HepG2 (cell line): ENCODE data around the gene C1R. TPM values are rescaled to one million over a fixed set of nuclear protein-coding genes. Genes with fewer than 3 reads are reported as not detected.

Experiments
- EZH2 ChIP-seq: conservative IDR thresholded peaks from 2 replicates; pipeline ENCODE4 v1.6.1; 2012; ENCODE audit warnings: mild to moderate bottlenecking, low read depth, low read length, moderate library complexity
- GATAD2A ChIP-seq: IDR thresholded peaks from 2 replicates; pipeline ENCODE4 v1.6.1; 2016
- IRX3 ChIP-seq: sonication (generic); formaldehyde crosslinking; IDR thresholded peaks from 2 replicates; pipeline ENCODE4 v1.8.1; 2023; ENCODE audit warnings: mild to moderate bottlenecking, low read depth, missing genetic modification reagents, borderline replicate concordance
- TBL1XR1 ChIP-seq: fragments of 150-350 bp; IDR thresholded peaks from 2 replicates; pipeline ENCODE4 v1.6.1; 2014; ENCODE audit warnings: borderline replicate concordance, low read length; ENCODE audit not compliant: partially characterized antibody
- THAP11 ChIP-seq: IDR thresholded peaks from 2 replicates; pipeline ENCODE4 v1.6.1; 2016; ENCODE audit warnings: missing biosample characterization, missing genetic modification reagents
- ZNF230 ChIP-seq: sonication (generic); formaldehyde crosslinking; IDR thresholded peaks from 2 replicates; pipeline ENCODE4 v1.4.0; 2020; ENCODE audit warnings: mild to moderate bottlenecking, missing genetic modification reagents
- ZNF3 ChIP-seq: IDR thresholded peaks from 2 replicates; pipeline ENCODE4 v1.7.0; 2017; ENCODE audit warnings: inconsistent platforms
- ZNF564 ChIP-seq: sonication (generic); formaldehyde crosslinking; IDR thresholded peaks from 2 replicates; pipeline ENCODE4 v1.8.1; 2023; ENCODE audit warnings: mild to moderate bottlenecking, missing genetic modification reagents
- polyA plus RNA-seq, 8 experiments: library from polyadenylated mRNA; depleted of rRNA in 3 of 8; stranded (reverse) in 7 of 8; unstranded in 1 of 8; fragments of >200 nt; fragmentation: Illumina TruSeq in 4 of 8; extraction: Trizol in 4 of 8; gene quantifications; 2 replicates each; pipeline versions ENCODE4 v1.2.1 to v1.2.3, GENCODE V29; 2011 to 2016; ENCODE audit warnings: low read depth in 4 of 8, missing spikeins in 1 of 8, mixed read lengths in 1 of 8; ENCODE audit not compliant: insufficient read depth in 1 of 8
- total RNA-seq, 5 experiments: library from RNA; depleted of rRNA; stranded (reverse); fragments of >200 nt; fragmentation: Illumina TruSeq; extraction: Trizol; gene quantifications; 2 replicates each; pipeline ENCODE4 v1.2.3, GENCODE V29; 2016; ENCODE audit warnings: low read depth in 1 of 5
- TF ChIP-seq, protein P1 (sequence below): sonication (generic); formaldehyde crosslinking; IDR thresholded peaks from 2 replicates; pipeline ENCODE4 v1.4.0; 2020; ENCODE audit warnings: low read depth, missing genetic modification reagents
- TF ChIP-seq, protein P2 (sequence below): sonication (generic); formaldehyde crosslinking; IDR thresholded peaks from 2 replicates; pipeline ENCODE4 v1.8.0; 2022; ENCODE audit warnings: low read depth, missing genetic modification reagents
- TF ChIP-seq, protein P3 (sequence below): sonication (generic); formaldehyde crosslinking; IDR thresholded peaks from 2 replicates; pipeline ENCODE4 v1.5.1; 2020; ENCODE audit warnings: mild to moderate bottlenecking, missing genetic modification reagents, moderate library complexity
- TF ChIP-seq, protein P4 (sequence below): sonication (generic); formaldehyde crosslinking; IDR thresholded peaks from 2 replicates; pipeline ENCODE4 v1.5.1; 2020; ENCODE audit warnings: missing genetic modification reagents, mild to moderate bottlenecking, borderline replicate concordance
- TF ChIP-seq, protein P5 (sequence below): sonication (generic); formaldehyde crosslinking; IDR thresholded peaks from 2 replicates; pipeline ENCODE4; 2020; ENCODE audit warnings: missing genetic modification reagents, mild to moderate bottlenecking, borderline replicate concordance

Gene C1R
- total and polyA plus RNA-seq, 2 of the 13 experiments (the other 11 are each of a cell fraction or from before 2014, with no cell fraction given): 3.5 to 6.5 TPM

DNA sequence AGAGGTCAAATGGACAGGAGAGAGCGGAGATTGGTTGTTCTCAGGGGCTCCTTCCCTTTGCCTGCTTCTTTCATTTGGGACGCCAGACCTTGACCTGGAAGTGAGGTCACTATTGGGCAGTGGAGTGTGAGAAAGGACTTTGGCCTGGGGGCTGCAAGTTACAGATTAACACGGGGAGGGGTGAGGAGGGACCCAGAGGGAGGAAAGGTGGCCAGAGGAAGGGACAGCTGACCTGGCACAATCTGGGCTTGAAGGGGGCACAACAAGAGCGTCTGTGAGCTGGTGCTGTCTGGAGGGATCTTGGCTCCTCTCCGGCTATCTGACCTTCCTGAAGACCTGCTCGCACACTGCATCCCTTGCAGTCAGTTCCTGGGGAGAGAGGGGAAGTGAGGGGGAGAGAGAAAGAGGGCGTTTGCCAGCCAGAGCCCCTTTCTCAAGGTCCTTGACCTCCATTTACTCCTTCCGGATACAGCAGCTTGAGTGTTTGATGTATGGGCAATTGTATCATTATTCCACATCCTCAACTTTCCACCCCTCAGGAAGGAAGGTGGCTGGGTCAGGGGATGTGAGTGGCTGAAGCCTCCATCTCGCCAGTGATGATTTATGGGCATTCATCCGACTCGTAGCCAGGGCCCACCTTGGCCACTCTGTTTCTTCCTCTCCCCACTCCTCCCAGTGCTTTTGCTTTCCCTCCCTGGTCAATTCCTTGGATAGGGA, 31.7 kb upstream of the C1R start (continued):
- TF ChIP-seq, protein P1, sequence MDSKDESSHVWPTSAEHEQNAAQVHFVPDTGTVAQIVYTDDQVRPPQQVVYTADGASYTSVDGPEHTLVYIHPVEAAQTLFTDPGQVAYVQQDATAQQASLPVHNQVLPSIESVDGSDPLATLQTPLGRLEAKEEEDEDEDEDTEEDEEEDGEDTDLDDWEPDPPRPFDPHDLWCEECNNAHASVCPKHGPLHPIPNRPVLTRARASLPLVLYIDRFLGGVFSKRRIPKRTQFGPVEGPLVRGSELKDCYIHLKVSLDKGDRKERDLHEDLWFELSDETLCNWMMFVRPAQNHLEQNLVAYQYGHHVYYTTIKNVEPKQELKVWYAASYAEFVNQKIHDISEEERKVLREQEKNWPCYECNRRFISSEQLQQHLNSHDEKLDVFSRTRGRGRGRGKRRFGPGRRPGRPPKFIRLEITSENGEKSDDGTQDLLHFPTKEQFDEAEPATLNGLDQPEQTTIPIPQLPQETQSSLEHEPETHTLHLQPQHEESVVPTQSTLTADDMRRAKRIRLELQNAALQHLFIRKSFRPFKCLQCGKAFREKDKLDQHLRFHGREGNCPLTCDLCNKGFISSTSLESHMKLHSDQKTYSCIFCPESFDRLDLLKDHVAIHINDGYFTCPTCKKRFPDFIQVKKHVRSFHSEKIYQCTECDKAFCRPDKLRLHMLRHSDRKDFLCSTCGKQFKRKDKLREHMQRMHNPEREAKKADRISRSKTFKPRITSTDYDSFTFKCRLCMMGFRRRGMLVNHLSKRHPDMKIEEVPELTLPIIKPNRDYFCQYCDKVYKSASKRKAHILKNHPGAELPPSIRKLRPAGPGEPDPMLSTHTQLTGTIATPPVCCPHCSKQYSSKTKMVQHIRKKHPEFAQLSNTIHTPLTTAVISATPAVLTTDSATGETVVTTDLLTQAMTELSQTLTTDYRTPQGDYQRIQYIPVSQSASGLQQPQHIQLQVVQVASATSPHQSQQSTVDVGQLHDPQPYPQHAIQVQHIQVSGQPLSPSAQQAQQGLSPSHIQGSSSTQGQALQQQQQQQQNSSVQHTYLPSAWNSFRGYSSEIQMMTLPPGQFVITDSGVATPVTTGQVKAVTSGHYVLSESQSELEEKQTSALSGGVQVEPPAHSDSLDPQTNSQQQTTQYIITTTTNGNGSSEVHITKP: 0 out of 2 replicates have a peak, but pooled peaks have one; percentile 49
- TF ChIP-seq ZNF564 (CRISPR knock-in tag): no peak
- no peak for TF ChIP-seq ZNF3 (CRISPR knock-in tag)
- no peak for TF ChIP-seq IRX3 (CRISPR knock-in tag)
- TF ChIP-seq, protein P2, sequence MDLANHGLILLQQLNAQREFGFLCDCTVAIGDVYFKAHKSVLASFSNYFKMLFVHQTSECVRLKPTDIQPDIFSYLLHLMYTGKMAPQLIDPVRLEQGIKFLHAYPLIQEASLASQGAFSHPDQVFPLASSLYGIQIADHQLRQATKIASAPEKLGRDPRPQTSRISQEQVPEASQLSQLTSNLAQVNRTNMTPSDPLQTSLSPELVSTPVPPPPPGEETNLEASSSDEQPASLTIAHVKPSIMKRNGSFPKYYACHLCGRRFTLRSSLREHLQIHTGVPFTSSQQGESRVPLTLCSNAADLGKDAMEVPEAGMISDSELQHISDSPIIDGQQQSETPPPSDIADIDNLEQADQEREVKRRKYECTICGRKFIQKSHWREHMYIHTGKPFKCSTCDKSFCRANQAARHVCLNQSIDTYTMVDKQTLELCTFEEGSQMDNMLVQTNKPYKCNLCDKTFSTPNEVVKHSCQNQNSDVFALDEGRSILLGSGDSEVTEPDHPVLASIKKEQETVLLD (CRISPR knock-in tag): no peak
- TF ChIP-seq ZNF230 (CRISPR knock-in tag): no peak
- TF ChIP-seq THAP11 (CRISPR knock-in tag): no peak
- TF ChIP-seq, protein P3, sequence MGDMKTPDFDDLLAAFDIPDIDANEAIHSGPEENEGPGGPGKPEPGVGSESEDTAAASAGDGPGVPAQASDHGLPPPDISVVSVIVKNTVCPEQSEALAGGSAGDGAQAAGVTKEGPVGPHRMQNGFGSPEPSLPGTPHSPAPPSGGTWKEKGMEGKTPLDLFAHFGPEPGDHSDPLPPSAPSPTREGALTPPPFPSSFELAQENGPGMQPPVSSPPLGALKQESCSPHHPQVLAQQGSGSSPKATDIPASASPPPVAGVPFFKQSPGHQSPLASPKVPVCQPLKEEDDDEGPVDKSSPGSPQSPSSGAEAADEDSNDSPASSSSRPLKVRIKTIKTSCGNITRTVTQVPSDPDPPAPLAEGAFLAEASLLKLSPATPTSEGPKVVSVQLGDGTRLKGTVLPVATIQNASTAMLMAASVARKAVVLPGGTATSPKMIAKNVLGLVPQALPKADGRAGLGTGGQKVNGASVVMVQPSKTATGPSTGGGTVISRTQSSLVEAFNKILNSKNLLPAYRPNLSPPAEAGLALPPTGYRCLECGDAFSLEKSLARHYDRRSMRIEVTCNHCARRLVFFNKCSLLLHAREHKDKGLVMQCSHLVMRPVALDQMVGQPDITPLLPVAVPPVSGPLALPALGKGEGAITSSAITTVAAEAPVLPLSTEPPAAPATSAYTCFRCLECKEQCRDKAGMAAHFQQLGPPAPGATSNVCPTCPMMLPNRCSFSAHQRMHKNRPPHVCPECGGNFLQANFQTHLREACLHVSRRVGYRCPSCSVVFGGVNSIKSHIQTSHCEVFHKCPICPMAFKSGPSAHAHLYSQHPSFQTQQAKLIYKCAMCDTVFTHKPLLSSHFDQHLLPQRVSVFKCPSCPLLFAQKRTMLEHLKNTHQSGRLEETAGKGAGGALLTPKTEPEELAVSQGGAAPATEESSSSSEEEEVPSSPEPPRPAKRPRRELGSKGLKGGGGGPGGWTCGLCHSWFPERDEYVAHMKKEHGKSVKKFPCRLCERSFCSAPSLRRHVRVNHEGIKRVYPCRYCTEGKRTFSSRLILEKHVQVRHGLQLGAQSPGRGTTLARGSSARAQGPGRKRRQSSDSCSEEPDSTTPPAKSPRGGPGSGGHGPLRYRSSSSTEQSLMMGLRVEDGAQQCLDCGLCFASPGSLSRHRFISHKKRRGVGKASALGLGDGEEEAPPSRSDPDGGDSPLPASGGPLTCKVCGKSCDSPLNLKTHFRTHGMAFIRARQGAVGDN (CRISPR knock-in tag): peak; percentile 68
- TF ChIP-seq, protein P4, sequence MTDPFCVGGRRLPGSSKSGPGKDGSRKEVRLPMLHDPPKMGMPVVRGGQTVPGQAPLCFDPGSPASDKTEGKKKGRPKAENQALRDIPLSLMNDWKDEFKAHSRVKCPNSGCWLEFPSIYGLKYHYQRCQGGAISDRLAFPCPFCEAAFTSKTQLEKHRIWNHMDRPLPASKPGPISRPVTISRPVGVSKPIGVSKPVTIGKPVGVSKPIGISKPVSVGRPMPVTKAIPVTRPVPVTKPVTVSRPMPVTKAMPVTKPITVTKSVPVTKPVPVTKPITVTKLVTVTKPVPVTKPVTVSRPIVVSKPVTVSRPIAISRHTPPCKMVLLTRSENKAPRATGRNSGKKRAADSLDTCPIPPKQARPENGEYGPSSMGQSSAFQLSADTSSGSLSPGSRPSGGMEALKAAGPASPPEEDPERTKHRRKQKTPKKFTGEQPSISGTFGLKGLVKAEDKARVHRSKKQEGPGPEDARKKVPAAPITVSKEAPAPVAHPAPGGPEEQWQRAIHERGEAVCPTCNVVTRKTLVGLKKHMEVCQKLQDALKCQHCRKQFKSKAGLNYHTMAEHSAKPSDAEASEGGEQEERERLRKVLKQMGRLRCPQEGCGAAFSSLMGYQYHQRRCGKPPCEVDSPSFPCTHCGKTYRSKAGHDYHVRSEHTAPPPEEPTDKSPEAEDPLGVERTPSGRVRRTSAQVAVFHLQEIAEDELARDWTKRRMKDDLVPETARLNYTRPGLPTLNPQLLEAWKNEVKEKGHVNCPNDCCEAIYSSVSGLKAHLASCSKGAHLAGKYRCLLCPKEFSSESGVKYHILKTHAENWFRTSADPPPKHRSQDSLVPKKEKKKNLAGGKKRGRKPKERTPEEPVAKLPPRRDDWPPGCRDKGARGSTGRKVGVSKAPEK (CRISPR knock-in tag): no peak
- TF ChIP-seq, protein P5, sequence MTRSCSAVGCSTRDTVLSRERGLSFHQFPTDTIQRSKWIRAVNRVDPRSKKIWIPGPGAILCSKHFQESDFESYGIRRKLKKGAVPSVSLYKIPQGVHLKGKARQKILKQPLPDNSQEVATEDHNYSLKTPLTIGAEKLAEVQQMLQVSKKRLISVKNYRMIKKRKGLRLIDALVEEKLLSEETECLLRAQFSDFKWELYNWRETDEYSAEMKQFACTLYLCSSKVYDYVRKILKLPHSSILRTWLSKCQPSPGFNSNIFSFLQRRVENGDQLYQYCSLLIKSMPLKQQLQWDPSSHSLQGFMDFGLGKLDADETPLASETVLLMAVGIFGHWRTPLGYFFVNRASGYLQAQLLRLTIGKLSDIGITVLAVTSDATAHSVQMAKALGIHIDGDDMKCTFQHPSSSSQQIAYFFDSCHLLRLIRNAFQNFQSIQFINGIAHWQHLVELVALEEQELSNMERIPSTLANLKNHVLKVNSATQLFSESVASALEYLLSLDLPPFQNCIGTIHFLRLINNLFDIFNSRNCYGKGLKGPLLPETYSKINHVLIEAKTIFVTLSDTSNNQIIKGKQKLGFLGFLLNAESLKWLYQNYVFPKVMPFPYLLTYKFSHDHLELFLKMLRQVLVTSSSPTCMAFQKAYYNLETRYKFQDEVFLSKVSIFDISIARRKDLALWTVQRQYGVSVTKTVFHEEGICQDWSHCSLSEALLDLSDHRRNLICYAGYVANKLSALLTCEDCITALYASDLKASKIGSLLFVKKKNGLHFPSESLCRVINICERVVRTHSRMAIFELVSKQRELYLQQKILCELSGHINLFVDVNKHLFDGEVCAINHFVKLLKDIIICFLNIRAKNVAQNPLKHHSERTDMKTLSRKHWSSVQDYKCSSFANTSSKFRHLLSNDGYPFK (CRISPR knock-in tag): no peak; the same call in 1 of the 2 replicates
- TF ChIP-seq EZH2: no peak
- no peak for TF ChIP-seq TBL1XR1
- TF ChIP-seq GATAD2A: peak; percentile 86
